Globus pallidus (tissue), 1 donor: ENCODE results near the gene CAMK2N1.
A peak's percentile ranks its signal among the peaks of the same experiment; 100 is the strongest.

Experiments
- DNase-seq: peaks from one replicate; pipeline ENCODE4 v3.0.0-alpha.2; 2015; ENCODE audit warnings: low spot score

The CAMK2N1 gene

GRCh38 chr1:20443703-20444586 lies 42.1 kb downstream of the CAMK2N1 start:
- DNase-seq, result no peak

- DNase-seq, result no peak
Measured at GRCh38 chr1:20442920-20443625, 42.9 kb downstream of the CAMK2N1 start.

- peak; percentile 73 for DNase-seq
Measured at GRCh38 chr1:20440785-20441200, 45.2 kb downstream of the CAMK2N1 start.

GRCh38 chr1:20439282-20439681 lies 46.7 kb downstream of the CAMK2N1 start:
- no peak for DNase-seq

GRCh38 chr1:20437640-20438039 lies 48.4 kb downstream of the CAMK2N1 start:
- no peak for DNase-seq

- no peak for DNase-seq
Measured at GRCh38 chr1:20432891-20433290, 53.1 kb downstream of the CAMK2N1 start.
